Measurements from ENCODE around the gene TOR1AIP1. TPM values are rescaled to one million over a fixed set of nuclear protein-coding genes. Genes with fewer than 3 reads are reported as not detected.
A peak's percentile ranks its signal among the peaks of the same experiment; 100 is the strongest.

Gene TOR1AIP1
- total and polyA plus RNA-seq, 7 donors = 13.2 to 152 (median 117) TPM

- 90 to 92% methylated on average over 8 of the region's 8 CpGs for WGBS, 2 donors
- H3K27me3 ChIP-seq = no peaks in the 10 kb centered on the region
Measured at GRCh38 chr1:179921981-179922872, 40.1 kb downstream of the TOR1AIP1 start.

DNA sequence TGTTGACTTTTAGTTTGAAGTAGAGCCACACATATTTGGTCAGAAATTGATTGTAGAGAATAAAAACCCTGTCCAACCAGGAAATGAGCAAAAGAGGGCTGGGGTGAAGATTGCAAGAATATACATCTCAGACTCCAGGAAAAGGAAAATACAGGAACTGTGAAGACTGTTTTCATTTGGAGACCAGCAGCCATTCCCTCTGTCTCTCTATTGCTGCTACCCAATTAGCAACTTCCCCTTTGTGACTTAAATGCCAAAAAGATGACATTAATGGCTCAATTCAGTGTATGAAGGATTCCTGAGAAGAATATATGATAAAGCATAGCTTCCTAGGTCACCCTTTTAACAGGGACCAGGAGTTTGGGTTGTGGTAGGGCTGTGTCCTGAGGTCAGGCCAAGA is 40.9 kb downstream of the TOR1AIP1 start:
- H3K4me1 ChIP-seq = no peaks in the 10 kb centered on the region
- intact Hi-C loops (cut with DNase I) = no loop called here
- H3K9me3 ChIP-seq = no peaks in the 10 kb centered on the region
- no peak overlapping the region for H3K27ac ChIP-seq
- TF ChIP-seq EP300 (IDR thresholded peaks at IDR 0.05) (no peak), CTCF (IDR thresholded peaks at IDR 0.05) (no peak), POLR2A (IDR thresholded peaks at IDR 0.05) (no peak), POLR2AphosphoS5 (IDR thresholded peaks at IDR 0.05) (no peak)
- DNase-seq = no peak
- H3K36me3 ChIP-seq = peaks cover 8 to 33% (median 16%) of the 10 kb centered on the region in 4 donors
- H3K4me3 ChIP-seq = no peak overlapping the region
- H3K27me3 ChIP-seq = no peaks in the 10 kb centered on the region

More at GRCh38 chr1:179921981-179922872, 40.1 kb downstream of the TOR1AIP1 start:
- H3K36me3 ChIP-seq = peaks cover 12 to 41% (median 24%) of the 10 kb centered on the region in 4 donors
- H3K4me3 ChIP-seq = no peak overlapping the region
- TF ChIP-seq CTCF (IDR thresholded peaks at IDR 0.05) (no peak), POLR2AphosphoS5 (IDR thresholded peaks at IDR 0.05) (peak in 1 of 4 donors; percentile 4), POLR2A (IDR thresholded peaks at IDR 0.05) (no peak), EP300 (IDR thresholded peaks at IDR 0.05) (no peak)
- no peak for DNase-seq
- intact Hi-C loops (cut with DNase I) = no loop called here
- no peak overlapping the region for H3K27ac ChIP-seq
- H3K9me3 ChIP-seq = no peaks in the 10 kb centered on the region
- H3K4me1 ChIP-seq = no peaks in the 10 kb centered on the region

DNA sequence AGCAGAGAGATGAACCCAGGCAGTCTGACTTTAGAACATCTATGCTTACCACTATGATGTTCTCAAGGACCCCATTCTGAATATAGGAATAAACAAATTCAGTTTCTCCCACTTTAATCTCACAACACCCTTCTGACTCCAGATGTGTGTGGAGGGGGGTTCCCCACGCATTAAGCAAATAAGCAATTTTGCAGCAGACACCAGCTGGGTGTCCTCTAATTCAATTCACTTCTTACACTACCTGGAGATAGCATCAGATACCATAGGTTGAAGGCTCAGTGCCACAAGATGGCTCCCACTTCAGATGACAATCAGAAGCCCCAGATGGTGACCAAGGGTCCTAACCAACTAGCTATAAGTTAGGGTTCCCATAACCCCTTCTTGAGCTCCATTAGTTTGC is 42.2 kb downstream of the TOR1AIP1 start:
- H3K4me3 ChIP-seq = no peak overlapping the region
- peaks cover 0 to 20% (median 4%) of the 10 kb centered on the region in 4 donors for H3K36me3 ChIP-seq
- no peak for TF ChIP-seq POLR2A (IDR thresholded peaks at IDR 0.05)
- no peak for TF ChIP-seq POLR2AphosphoS5 (IDR thresholded peaks at IDR 0.05)
- TF ChIP-seq EP300 (IDR thresholded peaks at IDR 0.05) = no peak
- no peak for TF ChIP-seq CTCF (IDR thresholded peaks at IDR 0.05)
- intact Hi-C loops (cut with DNase I) = no loop called here
- DNase-seq = no peak
- H3K27ac ChIP-seq = no peak overlapping the region
- H3K27me3 ChIP-seq = no peaks in the 10 kb centered on the region
- 88 to 100% methylated on average over 1 of the region's 1 CpG for WGBS, 2 donors
- no peaks in the 10 kb centered on the region for H3K9me3 ChIP-seq
- no peaks in the 10 kb centered on the region for H3K4me1 ChIP-seq

GRCh38 chr1:179925302-179925701 is 43.2 kb downstream of the TOR1AIP1 start:
- H3K36me3 ChIP-seq = peaks cover 0 to 10% (median 1%) of the 10 kb centered on the region in 4 donors
- no peak overlapping the region for H3K27ac ChIP-seq
- no peak for TF ChIP-seq POLR2AphosphoS5 (IDR thresholded peaks at IDR 0.05)
- TF ChIP-seq POLR2A (IDR thresholded peaks at IDR 0.05) = no peak
- TF ChIP-seq EP300 (IDR thresholded peaks at IDR 0.05) = no peak
- TF ChIP-seq CTCF (IDR thresholded peaks at IDR 0.05) = no peak
- H3K27me3 ChIP-seq = no peaks in the 10 kb centered on the region
- H3K4me3 ChIP-seq = no peak overlapping the region
- no peaks in the 10 kb centered on the region for H3K9me3 ChIP-seq
- no peaks in the 10 kb centered on the region for H3K4me1 ChIP-seq
- intact Hi-C loops (cut with DNase I) = no loop called here
- 94 to 95% methylated on average over 5 of the region's 5 CpGs for WGBS, 2 donors
- DNase-seq = no peak
